ENCODE results near the gene C22orf39. TPM values are rescaled to one million over a fixed set of nuclear protein-coding genes. Genes with fewer than 3 reads are reported as not detected.

The C22orf39 gene
- total RNA-seq, 1 donor from 2014 or later = 50.9 TPM

GRCh38 chr22:19429950-19430889, 17.3 kb downstream of the C22orf39 start:
- DNase-seq = peak; percentile 29

GRCh38 chr22:19424186-19424500, 23.4 kb downstream of the C22orf39 start:
- no peak for DNase-seq

GRCh38 chr22:19422440-19423301, 24.8 kb downstream of the C22orf39 start:
- DNase-seq = no peak

- DNase-seq = no peak
Observed at GRCh38 chr22:19420321-19420720, 27.2 kb downstream of the C22orf39 start.

- no peak for DNase-seq
Observed at GRCh38 chr22:19419464-19420178, 27.9 kb downstream of the C22orf39 start.

GRCh38 chr22:19419086-19419463, 28.4 kb downstream of the C22orf39 start:
- no peak for DNase-seq

GRCh38 chr22:19412923-19413322, 34.6 kb downstream of the C22orf39 start:
- DNase-seq = no peak

GRCh38 chr22:19412478-19412877, 35.0 kb downstream of the C22orf39 start:
- DNase-seq = no peak

GRCh38 chr22:19411690-19412045, 35.8 kb downstream of the C22orf39 start:
- no peak for DNase-seq

GRCh38 chr22:19410941-19411689, 36.4 kb downstream of the C22orf39 start:
- peak; percentile 14 for DNase-seq

GRCh38 chr22:19407649-19408606, 39.6 kb downstream of the C22orf39 start:
- peak; percentile 73 for DNase-seq

GRCh38 chr22:19406846-19407245, 40.7 kb downstream of the C22orf39 start:
- no peak for DNase-seq

- no peak for DNase-seq
Observed at GRCh38 chr22:19406281-19406811, 41.2 kb downstream of the C22orf39 start.

- DNase-seq = no peak
Observed at GRCh38 chr22:19405652-19406051, 41.9 kb downstream of the C22orf39 start.

GRCh38 chr22:19405133-19405532, 42.4 kb downstream of the C22orf39 start:
- DNase-seq = no peak

GRCh38 chr22:19404676-19405075, 42.8 kb downstream of the C22orf39 start:
- DNase-seq = no peak

- DNase-seq = no peak
Observed at GRCh38 chr22:19402642-19403191, 44.8 kb downstream of the C22orf39 start.

GRCh38 chr22:19401483-19401882, 46.0 kb downstream of the C22orf39 start:
- no peak for DNase-seq

- DNase-seq = no peak
Observed at GRCh38 chr22:19400881-19401280, 46.6 kb downstream of the C22orf39 start.

- DNase-seq = no peak
Observed at GRCh38 chr22:19398652-19399051, 48.9 kb downstream of the C22orf39 start.

Data from tongue (tissue), 2 donors.